ENCODE results near the gene MPIG6B.

DNA sequence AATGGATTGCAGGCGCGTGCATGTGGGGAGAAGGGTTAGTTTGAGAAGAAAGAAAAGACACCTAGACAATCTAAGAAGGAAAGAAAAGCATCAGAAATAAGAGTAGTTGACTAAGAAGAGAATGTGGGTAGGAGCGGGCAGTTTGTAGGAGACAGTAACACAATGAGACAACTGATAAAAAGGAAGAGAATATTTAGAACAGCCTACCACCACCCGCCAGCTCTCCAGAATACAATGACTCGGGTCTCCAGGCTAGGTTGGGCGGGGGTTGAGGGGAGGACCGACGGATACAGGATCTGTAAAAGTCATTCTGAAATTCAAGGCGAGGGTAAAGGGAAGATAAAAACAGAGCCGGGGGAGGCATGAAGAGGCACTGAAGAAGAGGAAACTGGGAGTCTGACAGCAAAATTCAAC lies 20.8 kb upstream of the MPIG6B start:
- TF ChIP-seq, protein P1, sequence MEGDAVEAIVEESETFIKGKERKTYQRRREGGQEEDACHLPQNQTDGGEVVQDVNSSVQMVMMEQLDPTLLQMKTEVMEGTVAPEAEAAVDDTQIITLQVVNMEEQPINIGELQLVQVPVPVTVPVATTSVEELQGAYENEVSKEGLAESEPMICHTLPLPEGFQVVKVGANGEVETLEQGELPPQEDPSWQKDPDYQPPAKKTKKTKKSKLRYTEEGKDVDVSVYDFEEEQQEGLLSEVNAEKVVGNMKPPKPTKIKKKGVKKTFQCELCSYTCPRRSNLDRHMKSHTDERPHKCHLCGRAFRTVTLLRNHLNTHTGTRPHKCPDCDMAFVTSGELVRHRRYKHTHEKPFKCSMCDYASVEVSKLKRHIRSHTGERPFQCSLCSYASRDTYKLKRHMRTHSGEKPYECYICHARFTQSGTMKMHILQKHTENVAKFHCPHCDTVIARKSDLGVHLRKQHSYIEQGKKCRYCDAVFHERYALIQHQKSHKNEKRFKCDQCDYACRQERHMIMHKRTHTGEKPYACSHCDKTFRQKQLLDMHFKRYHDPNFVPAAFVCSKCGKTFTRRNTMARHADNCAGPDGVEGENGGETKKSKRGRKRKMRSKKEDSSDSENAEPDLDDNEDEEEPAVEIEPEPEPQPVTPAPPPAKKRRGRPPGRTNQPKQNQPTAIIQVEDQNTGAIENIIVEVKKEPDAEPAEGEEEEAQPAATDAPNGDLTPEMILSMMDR (IDR thresholded peaks at IDR 0.05), result no peak
- TF ChIP-seq ZFX (IDR thresholded peaks at IDR 0.05; ENCODE audit: borderline replicate concordance), result no peak

Data from 22Rv1 (cell line).